Effector memory CD8-positive, alpha-beta T cell (primary cell): Measurements from ENCODE around the gene CMYA5.
"Not testable (repeated sequence)": the region's sequence is repeated elsewhere in the genome, so short reads cannot be mapped to it uniquely, and the experiment has no call there.

Experiments used
- ATAC-seq: fragments of 150-1000 bp; cut with Tn5 transposase; replicated peaks from 2 replicates; pipeline ENCODE4 v1.10.0; 2021; ENCODE audit warnings: mild to moderate bottlenecking, moderate library complexity
- DNase-seq, 3 experiments: peaks; one replicate each; pipeline ENCODE4 v3.0.0; 2021
- H3K27ac Mint-ChIP-seq, 2 donors: one replicate each; pipeline ENCODE4 v1.8.0; 2022; ENCODE audit warnings: mild to moderate bottlenecking in 2 of 2, mixed read lengths in 2 of 2, moderate library complexity in 2 of 2
- H3K27me3 Mint-ChIP-seq, 2 donors: one replicate each; pipeline ENCODE4 v1.8.0; 2022; ENCODE audit warnings: mixed read lengths in 2 of 2
- H3K36me3 Mint-ChIP-seq: one replicate; pipeline ENCODE4 v1.8.0; 2022; ENCODE audit warnings: mild to moderate bottlenecking, moderate library complexity, mixed read lengths; ENCODE audit not compliant: insufficient read depth
- H3K4me1 Mint-ChIP-seq, 2 donors: one replicate each; pipeline ENCODE4 v1.8.0; 2022; ENCODE audit warnings: low read depth in 2 of 2, mixed read lengths in 2 of 2
- H3K4me3 Mint-ChIP-seq, 2 donors: one replicate each; pipeline ENCODE4 v1.8.0; 2022; ENCODE audit warnings: mild to moderate bottlenecking in 2 of 2, mixed read lengths in 2 of 2, moderate library complexity in 2 of 2
- H3K9me3 Mint-ChIP-seq, 2 donors: one replicate each; pipeline ENCODE4 v1.8.0; 2022; ENCODE audit warnings: mixed read lengths in 2 of 2
- total RNA-seq, 9 experiments: gene quantifications; one replicate each; lab custom pipeline; 2026; lab: John Stamatoyannopoulos, UW

CMYA5 gene
- 0 to 3.6 (median 1.2) reads per million in 9 experiments for total RNA-seq

DNA sequence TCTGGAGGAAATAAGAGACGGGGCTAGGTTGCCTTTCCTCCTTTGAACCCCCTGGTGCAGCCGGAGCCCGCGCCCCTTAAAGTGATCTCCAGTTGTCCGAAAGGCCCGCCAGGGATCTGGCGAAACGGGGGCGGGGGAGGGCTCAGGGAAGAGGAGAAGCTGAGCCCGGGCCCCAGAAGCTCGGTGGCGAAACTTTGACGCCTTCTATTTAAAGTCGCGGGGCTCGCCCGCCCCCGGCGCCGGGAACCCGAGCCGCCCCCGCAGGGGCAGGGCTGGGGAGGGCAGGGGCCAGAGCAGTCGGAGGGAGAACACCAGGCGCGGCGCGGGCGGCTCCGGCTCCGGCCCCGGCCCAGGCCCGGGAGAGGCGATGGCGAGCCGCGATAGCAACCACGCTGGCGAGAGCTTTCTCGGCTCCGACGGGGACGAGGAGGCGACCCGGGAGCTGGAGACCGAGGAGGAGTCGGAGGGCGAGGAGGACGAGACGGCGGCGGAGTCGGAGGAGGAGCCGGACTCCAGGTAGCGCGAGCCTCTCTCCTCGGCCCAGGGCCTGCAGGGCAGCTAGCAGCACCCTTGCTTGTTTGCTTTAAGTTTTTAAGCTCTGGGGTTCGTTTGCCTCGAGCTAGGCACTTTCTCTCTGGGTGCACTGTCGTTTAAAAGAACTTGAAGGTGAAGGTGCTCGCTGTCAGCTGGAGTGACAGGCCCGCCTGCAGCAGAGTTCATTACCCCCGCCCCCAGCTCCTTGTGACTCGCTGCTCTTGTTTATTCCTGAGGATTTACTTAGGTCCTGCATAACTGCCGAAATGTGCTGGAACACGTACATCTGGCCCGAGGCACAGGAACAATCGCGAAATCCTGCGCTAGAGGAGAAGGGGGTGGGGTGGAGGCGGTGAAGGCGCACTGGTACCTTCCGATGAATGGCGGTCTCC lies at the start of gene CMYA5:
Gene CMYA5 (plus strand): TSS at position 296 of the 926 bp plus-strand sequence. CDS start 72 bp downstream, at position 368.
- Mint-ChIP-seq H3K27ac (peak within 1 kb of the TSS in 1 of 2 donors; percentile 35), H3K27me3 (no peaks in the 10 kb centered on the region)

DNA sequence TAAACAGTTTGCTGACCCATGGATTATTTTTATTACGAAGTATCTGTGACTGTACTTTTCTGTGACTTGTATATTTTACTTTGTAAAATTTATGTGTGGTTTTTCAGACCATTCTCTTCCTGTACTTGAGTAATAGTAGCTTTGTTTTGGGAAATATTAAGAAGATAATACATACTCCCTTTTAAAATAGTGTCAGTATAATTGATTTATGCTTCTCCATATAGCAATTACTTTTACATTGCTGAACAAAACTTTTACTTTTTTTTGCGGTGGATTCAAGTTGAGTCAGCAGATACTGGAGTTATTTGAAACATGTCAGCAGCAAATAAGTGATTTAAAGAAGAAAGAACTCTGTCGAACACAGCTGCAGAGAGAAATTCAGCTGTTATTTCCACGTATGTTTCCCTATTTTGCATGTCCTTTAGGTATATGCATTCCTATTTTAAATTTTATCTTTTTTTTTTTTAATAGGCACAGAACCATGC lies 49.0 kb upstream of the CMYA5 start:
- Mint-ChIP-seq H3K9me3 (no peaks in the 10 kb centered on the region), H3K4me3 (no peak overlapping the region), H3K27me3 (no peaks in the 10 kb centered on the region), H3K36me3 (peaks cover 72% of the 10 kb centered on the region), H3K27ac (peak overlapping the region; percentile 35 to 71), H3K4me1 (peaks cover 19 to 38% of the 10 kb centered on the region in 2 donors)
- ATAC-seq (no peak), DNase-seq (no peak)

More for the DNA sequence above, at the start of gene CMYA5:
- no peak for DNase-seq
- ATAC-seq: no peak
- Mint-ChIP-seq H3K4me1 (peaks cover 3 to 11% of the 10 kb centered on the region in 2 donors), H3K4me3 (no peak within 1 kb of the TSS), H3K36me3 (peaks cover 7% of the 10 kb centered on the region), H3K9me3 (peaks cover 0 to 2% of the 10 kb centered on the region in 2 donors)

GRCh38 chr5:79641414-79641813 lies 48.2 kb upstream of the CMYA5 start:
- DNase-seq (no peak), ATAC-seq (no peak)
- Mint-ChIP-seq H3K36me3 (peaks cover 76% of the 10 kb centered on the region), H3K27ac (no peak overlapping the region), H3K9me3 (no peaks in the 10 kb centered on the region), H3K4me1 (peaks cover 19 to 34% of the 10 kb centered on the region in 2 donors), H3K27me3 (no peaks in the 10 kb centered on the region), H3K4me3 (no peak overlapping the region)

GRCh38 chr5:79642210-79642609 lies 47.4 kb upstream of the CMYA5 start:
- Mint-ChIP-seq H3K9me3 (no peaks in the 10 kb centered on the region), H3K4me3 (no peak overlapping the region), H3K36me3 (peaks cover 77% of the 10 kb centered on the region), H3K27ac (no peak overlapping the region), H3K4me1 (peaks cover 17 to 26% of the 10 kb centered on the region in 2 donors), H3K27me3 (no peaks in the 10 kb centered on the region)
- DNase-seq (no peak), ATAC-seq (no peak)

DNA sequence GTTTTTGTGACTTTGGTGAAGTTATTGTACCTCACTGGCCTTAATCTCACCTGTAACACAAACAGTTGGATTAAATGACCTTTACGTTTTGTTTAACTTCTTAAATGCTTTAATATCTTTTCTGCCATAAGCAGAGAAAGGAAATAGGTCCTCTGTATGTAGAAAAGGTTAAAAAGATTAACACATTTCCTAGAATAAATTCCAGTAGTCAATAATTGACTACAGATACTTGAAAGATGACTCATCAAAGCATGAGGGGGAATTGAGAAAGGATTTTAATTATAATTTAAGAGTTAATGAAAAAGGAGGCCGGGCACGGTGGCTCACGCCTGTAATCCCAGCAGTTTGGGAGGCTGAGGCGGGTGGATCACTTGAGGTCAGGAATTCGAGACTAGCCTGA lies 35.8 kb upstream of the CMYA5 start:
- no peaks in the 10 kb centered on the region for H3K27me3 Mint-ChIP-seq
- no peak overlapping the region for H3K27ac Mint-ChIP-seq
- H3K9me3 Mint-ChIP-seq: no peaks in the 10 kb centered on the region
- no peaks in the 10 kb centered on the region for H3K4me1 Mint-ChIP-seq
- ATAC-seq: no peak
- no peak overlapping the region for H3K4me3 Mint-ChIP-seq
- no peak for DNase-seq
- H3K36me3 Mint-ChIP-seq: peaks cover 42% of the 10 kb centered on the region

DNA sequence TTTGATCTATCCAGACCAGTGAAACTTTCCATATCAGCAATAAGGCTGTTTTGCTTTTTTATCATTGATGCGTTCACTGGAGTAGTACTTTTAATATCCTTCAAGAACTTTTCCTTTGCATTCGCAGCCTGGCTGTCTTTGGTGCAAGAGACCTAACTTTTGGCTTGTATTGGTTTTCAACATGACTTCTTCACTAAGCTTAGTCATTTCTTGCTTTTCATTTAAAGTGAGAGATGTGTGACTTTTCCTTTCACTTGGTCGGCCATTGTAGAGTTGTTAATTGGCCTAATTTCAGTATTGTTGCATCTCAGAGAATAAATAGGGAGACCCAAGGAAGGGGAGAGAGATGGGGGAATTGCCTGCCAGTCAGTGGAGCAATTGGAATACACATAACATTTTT lies 26.4 kb upstream of the CMYA5 start:
- no peak for DNase-seq
- no peak for ATAC-seq
- Mint-ChIP-seq H3K27me3 (no peaks in the 10 kb centered on the region), H3K27ac (no peak overlapping the region), H3K4me3 (no peak overlapping the region), H3K36me3 (peaks cover 20% of the 10 kb centered on the region), H3K9me3 (no peaks in the 10 kb centered on the region), H3K4me1 (peaks cover 0 to 11% of the 10 kb centered on the region in 2 donors)

DNA sequence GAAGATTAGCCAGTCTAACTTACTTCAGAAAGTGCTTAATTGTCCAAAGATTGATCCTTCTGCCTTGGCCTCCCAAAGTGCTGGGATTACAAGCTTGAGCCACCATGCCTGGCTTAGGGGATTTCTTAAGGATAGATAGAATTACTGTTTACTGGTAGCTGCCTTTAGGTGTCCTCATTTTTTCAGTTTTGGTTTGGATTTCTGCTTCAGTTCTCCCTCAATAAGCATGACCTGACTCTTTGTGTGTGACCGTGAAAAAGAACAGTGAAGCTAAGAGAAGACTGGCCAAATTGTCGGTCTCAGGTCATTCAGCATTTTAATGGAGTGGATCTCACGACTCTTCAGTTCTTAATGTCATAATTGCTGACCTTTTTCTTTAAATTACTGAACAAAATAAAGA lies 22.9 kb upstream of the CMYA5 start:
- Mint-ChIP-seq H3K36me3 (peaks cover 41% of the 10 kb centered on the region), H3K27ac (no peak overlapping the region), H3K4me1 (peaks cover 0 to 11% of the 10 kb centered on the region in 2 donors), H3K4me3 (no peak overlapping the region), H3K27me3 (no peaks in the 10 kb centered on the region), H3K9me3 (no peaks in the 10 kb centered on the region)
- DNase-seq (no peak), ATAC-seq (no peak)

DNA sequence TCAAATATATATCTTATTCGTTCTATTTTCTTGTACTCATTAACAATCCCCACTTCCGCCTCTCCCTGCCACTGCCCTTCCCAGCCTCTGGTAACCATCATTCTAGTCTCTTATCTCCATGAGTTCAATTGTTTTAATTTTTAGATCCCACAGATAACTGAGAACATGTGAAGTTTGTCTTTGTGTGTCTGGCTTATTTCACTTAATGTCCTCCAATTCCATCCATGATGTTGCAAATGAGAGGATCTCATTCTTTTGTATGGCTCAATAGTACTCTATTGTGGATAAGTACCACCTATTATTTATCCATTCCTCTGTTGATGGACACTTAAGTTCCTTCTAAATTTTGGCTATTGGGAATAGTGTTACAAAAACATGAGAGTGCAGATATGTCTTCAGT lies 17.2 kb upstream of the CMYA5 start:
- H3K36me3 Mint-ChIP-seq: peaks cover 44% of the 10 kb centered on the region
- DNase-seq (no peak), ATAC-seq (no peak)
- H3K27ac Mint-ChIP-seq: peak overlapping the region in 1 of 2 donors; percentile 18
- H3K27me3 Mint-ChIP-seq: no peaks in the 10 kb centered on the region
- no peaks in the 10 kb centered on the region for H3K9me3 Mint-ChIP-seq
- H3K4me1 Mint-ChIP-seq: peaks cover 13 to 23% of the 10 kb centered on the region in 2 donors
- no peak overlapping the region for H3K4me3 Mint-ChIP-seq

GRCh38 chr5:79676354-79676753 lies 13.3 kb upstream of the CMYA5 start:
- not testable (repeated sequence) for DNase-seq, H3K27ac Mint-ChIP-seq, H3K27me3 Mint-ChIP-seq, H3K4me3 Mint-ChIP-seq, H3K9me3 Mint-ChIP-seq, ATAC-seq
- Mint-ChIP-seq H3K4me1 (peaks cover 15 to 23% of the 10 kb centered on the region in 2 donors), H3K36me3 (peaks cover 45% of the 10 kb centered on the region)

- not testable (repeated sequence) for ATAC-seq, H3K27me3 Mint-ChIP-seq, H3K4me3 Mint-ChIP-seq, H3K9me3 Mint-ChIP-seq, DNase-seq, H3K4me1 Mint-ChIP-seq
- H3K36me3 Mint-ChIP-seq: peaks cover 62% of the 10 kb centered on the region
- peak overlapping the region in 1 of 2 donors; percentile 27 for H3K27ac Mint-ChIP-seq
These were observed 7.5 kb upstream of the CMYA5 start for GRCh38 chr5:79682102-79682501.

DNA sequence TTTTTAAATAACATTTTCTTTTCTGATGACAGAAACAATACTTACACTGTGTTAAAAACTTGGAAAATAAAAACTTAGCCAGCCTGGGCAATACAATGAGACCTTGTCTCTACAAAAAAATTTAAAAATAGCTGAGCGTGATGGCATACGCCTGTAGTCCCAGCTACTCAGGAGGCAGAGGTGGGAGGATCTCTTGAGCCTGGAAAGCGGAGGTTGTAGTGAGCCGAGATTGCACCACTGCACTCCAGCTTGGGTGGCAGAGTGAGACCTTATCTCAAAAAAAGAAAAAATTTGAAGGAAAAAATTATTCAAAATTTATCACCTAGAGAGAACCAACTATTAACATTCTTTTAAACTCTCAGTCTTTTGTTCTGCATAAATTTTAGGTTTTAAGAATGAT lies 4.9 kb upstream of the CMYA5 start:
- H3K36me3 Mint-ChIP-seq: peaks cover 43% of the 10 kb centered on the region
- peaks cover 0 to 2% of the 10 kb centered on the region in 2 donors for H3K9me3 Mint-ChIP-seq
- H3K4me1 Mint-ChIP-seq: peaks cover 4 to 9% of the 10 kb centered on the region in 2 donors
- no peak overlapping the region for H3K4me3 Mint-ChIP-seq
- H3K27me3 Mint-ChIP-seq: no peaks in the 10 kb centered on the region
- no peak for ATAC-seq
- H3K27ac Mint-ChIP-seq: no peak overlapping the region
- DNase-seq: no peak

- Mint-ChIP-seq H3K36me3 (peaks cover 39% of the 10 kb centered on the region), H3K4me3 (no peak overlapping the region), H3K27me3 (no peaks in the 10 kb centered on the region), H3K9me3 (peaks cover 0 to 2% of the 10 kb centered on the region in 2 donors), H3K27ac (no peak overlapping the region), H3K4me1 (peaks cover 3 to 9% of the 10 kb centered on the region in 2 donors)
- ATAC-seq (no peak), DNase-seq (no peak)
These were observed 4.0 kb upstream of the CMYA5 start for GRCh38 chr5:79685627-79686026.

DNA sequence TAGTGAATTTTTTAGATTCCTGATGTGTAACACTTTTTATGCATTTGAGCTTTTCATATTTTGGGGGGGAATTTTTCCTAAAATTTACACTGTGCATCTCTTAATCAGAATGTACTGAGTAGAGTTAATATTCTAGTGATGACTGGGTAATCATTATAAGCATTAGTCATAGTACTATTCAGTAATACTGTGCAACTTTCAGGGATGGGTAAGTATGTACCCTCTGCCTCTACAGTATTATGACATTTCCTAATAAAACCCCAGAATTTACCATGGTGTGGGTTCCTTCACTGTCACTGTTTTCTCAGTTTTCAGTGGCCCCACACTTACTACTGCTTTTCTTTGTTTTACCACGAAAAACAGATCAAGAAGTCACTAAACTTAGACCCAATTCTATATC lies 2.8 kb upstream of the CMYA5 start:
- H3K36me3 Mint-ChIP-seq: peaks cover 29% of the 10 kb centered on the region
- peak overlapping the region in 1 of 2 donors; percentile 41 for H3K27ac Mint-ChIP-seq
- ATAC-seq (no peak), DNase-seq (no peak)
- H3K4me3 Mint-ChIP-seq: no peak overlapping the region
- no peaks in the 10 kb centered on the region for H3K27me3 Mint-ChIP-seq
- H3K4me1 Mint-ChIP-seq: peaks cover 2 to 15% of the 10 kb centered on the region in 2 donors
- peaks cover 0 to 2% of the 10 kb centered on the region in 2 donors for H3K9me3 Mint-ChIP-seq

- Mint-ChIP-seq H3K27ac (no peak overlapping the region), H3K9me3 (peaks cover 0 to 2% of the 10 kb centered on the region in 2 donors), H3K27me3 (no peaks in the 10 kb centered on the region), H3K4me3 (no peak overlapping the region), H3K4me1 (peaks cover 2 to 11% of the 10 kb centered on the region in 2 donors), H3K36me3 (peaks cover 18% of the 10 kb centered on the region)
- DNase-seq (no peak), ATAC-seq (no peak)
These were observed 1.7 kb upstream of the CMYA5 start for GRCh38 chr5:79687889-79688288.
